ENCODE measurements around the gene PCDHGC3. TPM values are rescaled to one million over a fixed set of nuclear protein-coding genes. Genes with fewer than 3 reads are reported as not detected.

Gene PCDHGC3
- total RNA-seq, 3 donors from 2014 or later (not counting 1 experiment from before 2014, with no cell fraction given), result 0.68 to 1.5 (median 0.75) TPM

DNA sequence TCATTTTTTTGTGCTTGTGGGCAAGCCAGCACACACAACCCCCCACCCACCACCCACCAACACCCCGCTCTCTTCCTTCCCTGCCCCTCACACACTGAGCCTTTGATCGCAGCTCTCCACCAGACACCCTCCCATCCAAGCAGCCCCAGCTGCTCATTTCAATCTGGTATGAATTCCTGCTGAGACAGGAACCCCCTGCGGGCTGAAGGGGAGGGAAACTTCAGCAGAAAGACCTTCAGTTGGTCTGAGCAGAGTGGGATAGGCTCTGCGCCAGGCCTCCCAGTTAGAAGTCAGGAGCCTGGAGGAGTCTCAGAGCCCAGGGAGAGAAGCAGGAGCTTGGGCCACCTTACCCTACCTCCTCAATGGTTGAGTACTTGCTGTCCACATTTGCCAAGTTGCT is 20.3 kb downstream of the PCDHGC3 start:
- Histone ChIP-seq H3K9me3 (ENCODE audit: control insufficient read depth, insufficient read depth, low read length) (no peaks in the 10 kb centered on the region), H3K4me1 (ENCODE audit: control insufficient read depth, insufficient read depth, low read length) (peaks cover 15% of the 10 kb centered on the region), H3K27ac (ENCODE audit: low read length) (no peak overlapping the region), H3K36me3 (ENCODE audit: control insufficient read depth, insufficient read depth, low read length) (no peaks in the 10 kb centered on the region), H3K4me3 (ENCODE audit: low read length) (no peak overlapping the region), H3K27me3 (ENCODE audit: control insufficient read depth, insufficient read depth, low read length) (peaks cover 18% of the 10 kb centered on the region)
- ATAC-seq (no peak), DNase-seq (no peak)
- TF ChIP-seq CTCF (IDR thresholded peaks at IDR 0.05), result no peak
- Mint-ChIP-seq H3K27ac (no peak overlapping the region), H3K9me3 (no peaks in the 10 kb centered on the region), H3K36me3 (no peaks in the 10 kb centered on the region), H3K4me3 (no peak overlapping the region), H3K4me1 (peaks cover 7 to 15% of the 10 kb centered on the region in 2 donors), H3K27me3 (ENCODE audit: low read depth in 2 of 2) (peaks cover 24 to 25% of the 10 kb centered on the region in 2 donors)
- intact Hi-C loops (cut with micrococcal nuclease), result no loop called here
- 70% methylated on average over 4 of the region's 4 CpGs for WGBS (ENCODE audit: insufficient coverage)

- Mint-ChIP-seq H3K9me3 (no peaks in the 10 kb centered on the region), H3K27me3 (ENCODE audit: low read depth in 2 of 2) (no peaks in the 10 kb centered on the region), H3K36me3 (no peaks in the 10 kb centered on the region)
Measured at GRCh38 chr5:141501761-141502160, 26.0 kb downstream of the PCDHGC3 start.

DNA sequence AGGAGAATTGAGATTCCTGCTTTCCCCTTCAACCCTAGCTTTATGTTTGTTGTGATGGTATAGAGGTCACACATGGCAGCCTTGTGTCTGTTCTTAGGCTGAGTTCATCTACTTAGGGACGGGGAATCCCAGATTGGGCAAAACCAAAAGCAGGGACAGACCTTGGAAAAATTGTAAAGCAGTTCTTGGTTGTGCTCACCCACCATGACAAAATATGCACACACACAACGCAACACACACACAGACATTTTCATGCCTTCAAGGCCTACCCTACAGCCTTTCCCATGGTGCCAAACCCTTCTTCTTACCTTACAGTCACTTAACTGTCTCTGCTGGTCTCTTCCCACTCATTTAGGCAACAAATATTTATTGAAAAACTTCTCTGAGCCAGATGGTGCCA is 27.9 kb downstream of the PCDHGC3 start:
- no peak overlapping the region for H3K27ac Mint-ChIP-seq
- intact Hi-C loops (cut with micrococcal nuclease), result no loop called here

More at GRCh38 chr5:141501761-141502160, 26.0 kb downstream of the PCDHGC3 start:
- Histone ChIP-seq H3K9me3 (ENCODE audit: control insufficient read depth, insufficient read depth, low read length) (no peaks in the 10 kb centered on the region), H3K27ac (ENCODE audit: low read length) (no peak overlapping the region), H3K4me1 (ENCODE audit: control insufficient read depth, insufficient read depth, low read length) (no peaks in the 10 kb centered on the region), H3K4me3 (ENCODE audit: low read length) (no peak overlapping the region), H3K36me3 (ENCODE audit: control insufficient read depth, insufficient read depth, low read length) (no peaks in the 10 kb centered on the region), H3K27me3 (ENCODE audit: control insufficient read depth, insufficient read depth, low read length) (no peaks in the 10 kb centered on the region)
- 96% methylated on average over 7 of the region's 7 CpGs for WGBS (ENCODE audit: insufficient coverage)
- Mint-ChIP-seq H3K4me1 (no peaks in the 10 kb centered on the region), H3K27ac (no peak overlapping the region), H3K4me3 (no peak overlapping the region)
- intact Hi-C loops (cut with micrococcal nuclease), result no loop called here
- ATAC-seq (no peak), DNase-seq (no peak)
- TF ChIP-seq CTCF (IDR thresholded peaks at IDR 0.05), result no peak

More for the DNA sequence above, 27.9 kb downstream of the PCDHGC3 start:
- Mint-ChIP-seq H3K4me1 (no peaks in the 10 kb centered on the region), H3K9me3 (no peaks in the 10 kb centered on the region), H3K4me3 (no peak overlapping the region), H3K27me3 (ENCODE audit: low read depth in 2 of 2) (no peaks in the 10 kb centered on the region), H3K36me3 (no peaks in the 10 kb centered on the region)
- Histone ChIP-seq H3K4me3 (ENCODE audit: low read length) (no peak overlapping the region), H3K9me3 (ENCODE audit: control insufficient read depth, insufficient read depth, low read length) (no peaks in the 10 kb centered on the region), H3K4me1 (ENCODE audit: control insufficient read depth, insufficient read depth, low read length) (peaks cover 10% of the 10 kb centered on the region), H3K27ac (ENCODE audit: low read length) (no peak overlapping the region), H3K36me3 (ENCODE audit: control insufficient read depth, insufficient read depth, low read length) (no peaks in the 10 kb centered on the region), H3K27me3 (ENCODE audit: control insufficient read depth, insufficient read depth, low read length) (no peaks in the 10 kb centered on the region)
- no peak for DNase-seq
- ATAC-seq, result no peak
- WGBS (ENCODE audit: insufficient coverage), result 82% methylated on average over 2 of the region's 2 CpGs
- TF ChIP-seq CTCF (IDR thresholded peaks at IDR 0.05), result no peak
